ENCODE results near the gene ELAPOR2.
"Not testable (repeated sequence)": the region's sequence is repeated elsewhere in the genome, so short reads cannot be mapped to it uniquely, and the experiment has no call there.

Gene ELAPOR2, protein sequence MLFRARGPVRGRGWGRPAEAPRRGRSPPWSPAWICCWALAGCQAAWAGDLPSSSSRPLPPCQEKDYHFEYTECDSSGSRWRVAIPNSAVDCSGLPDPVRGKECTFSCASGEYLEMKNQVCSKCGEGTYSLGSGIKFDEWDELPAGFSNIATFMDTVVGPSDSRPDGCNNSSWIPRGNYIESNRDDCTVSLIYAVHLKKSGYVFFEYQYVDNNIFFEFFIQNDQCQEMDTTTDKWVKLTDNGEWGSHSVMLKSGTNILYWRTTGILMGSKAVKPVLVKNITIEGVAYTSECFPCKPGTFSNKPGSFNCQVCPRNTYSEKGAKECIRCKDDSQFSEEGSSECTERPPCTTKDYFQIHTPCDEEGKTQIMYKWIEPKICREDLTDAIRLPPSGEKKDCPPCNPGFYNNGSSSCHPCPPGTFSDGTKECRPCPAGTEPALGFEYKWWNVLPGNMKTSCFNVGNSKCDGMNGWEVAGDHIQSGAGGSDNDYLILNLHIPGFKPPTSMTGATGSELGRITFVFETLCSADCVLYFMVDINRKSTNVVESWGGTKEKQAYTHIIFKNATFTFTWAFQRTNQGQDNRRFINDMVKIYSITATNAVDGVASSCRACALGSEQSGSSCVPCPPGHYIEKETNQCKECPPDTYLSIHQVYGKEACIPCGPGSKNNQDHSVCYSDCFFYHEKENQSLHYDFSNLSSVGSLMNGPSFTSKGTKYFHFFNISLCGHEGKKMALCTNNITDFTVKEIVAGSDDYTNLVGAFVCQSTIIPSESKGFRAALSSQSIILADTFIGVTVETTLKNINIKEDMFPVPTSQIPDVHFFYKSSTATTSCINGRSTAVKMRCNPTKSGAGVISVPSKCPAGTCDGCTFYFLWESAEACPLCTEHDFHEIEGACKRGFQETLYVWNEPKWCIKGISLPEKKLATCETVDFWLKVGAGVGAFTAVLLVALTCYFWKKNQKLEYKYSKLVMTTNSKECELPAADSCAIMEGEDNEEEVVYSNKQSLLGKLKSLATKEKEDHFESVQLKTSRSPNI

DNA sequence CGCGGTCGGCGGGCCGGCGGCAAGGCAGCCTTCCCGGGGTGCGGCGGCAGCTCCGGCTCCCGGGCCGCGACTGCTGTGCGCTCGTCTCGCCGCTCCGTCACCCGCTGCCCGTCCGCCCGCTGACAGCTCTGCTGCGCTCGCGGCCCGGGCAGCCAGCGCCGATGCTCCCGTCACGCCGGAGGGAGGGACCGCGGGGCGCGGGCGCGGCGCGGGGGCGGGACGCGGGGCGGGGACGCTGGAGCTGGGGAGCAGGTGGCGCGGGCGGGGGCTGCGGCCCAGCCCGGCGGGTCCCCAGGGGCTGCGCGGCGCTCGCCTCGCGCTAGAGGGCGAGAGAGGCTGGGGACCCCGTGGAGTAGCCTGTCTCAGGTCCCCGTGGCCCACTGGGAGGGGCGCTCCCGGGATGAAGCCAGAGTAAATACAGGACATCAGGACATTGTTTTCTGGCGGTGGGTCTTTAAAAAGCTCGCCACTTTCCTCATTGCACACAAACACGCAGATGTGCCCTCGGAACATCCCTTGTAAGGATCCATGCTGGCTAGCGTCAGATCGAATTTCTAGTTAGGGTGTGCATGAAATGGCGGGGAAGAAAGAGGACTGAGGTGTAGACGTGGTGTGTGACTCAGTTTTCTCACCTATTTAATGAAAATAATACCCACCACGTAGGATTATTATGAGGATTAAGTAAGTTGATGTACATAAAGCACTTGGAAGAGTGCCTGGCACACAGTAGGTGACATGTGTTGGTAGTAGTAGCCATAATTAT lies at the start of gene ELAPOR2:
TSS of gene ELAPOR2 (minus strand) at position 130 of the 763 bp plus-strand sequence. CDS start 141 bp downstream, outside the sequence.
- DNase-seq: peak; percentile 44 to 55 (median 49)

DNA sequence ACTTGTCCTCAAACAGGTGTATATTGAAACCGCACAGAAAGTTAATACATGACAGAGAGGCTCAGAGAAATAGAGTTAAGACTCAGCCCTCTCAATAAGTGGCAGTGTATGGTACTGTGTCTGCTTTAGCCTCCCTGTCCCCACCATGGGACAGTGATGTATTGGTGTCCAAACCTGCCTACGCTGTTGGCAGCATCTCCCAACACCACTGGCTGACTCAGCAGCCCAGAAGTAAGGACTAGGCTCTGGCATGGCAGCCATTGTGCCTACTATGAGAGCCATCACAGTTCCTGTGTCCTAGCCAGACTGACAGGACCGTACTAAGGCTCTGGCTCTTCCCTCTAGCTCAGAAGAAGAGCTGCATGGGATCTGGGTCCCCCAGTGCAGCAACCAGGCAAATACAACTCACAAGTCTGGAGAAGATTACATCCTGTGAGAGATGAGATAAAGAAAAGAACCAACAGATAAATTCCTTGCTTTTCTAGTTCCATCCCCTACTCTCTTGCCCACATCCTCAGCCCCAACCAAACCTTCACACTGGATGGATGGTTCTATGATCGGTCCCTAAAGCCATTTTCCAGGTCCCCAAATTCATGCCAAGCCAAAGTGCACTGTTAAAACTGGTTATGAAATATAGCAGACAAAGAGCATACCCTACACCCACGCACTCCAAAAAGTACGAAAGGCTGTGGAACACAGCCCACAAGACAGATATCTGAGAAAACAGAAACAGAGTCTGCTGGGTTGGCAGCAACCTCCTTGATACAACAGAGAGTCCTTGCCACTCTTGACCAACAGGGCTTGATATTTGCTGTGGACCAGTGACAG lies 48.7 kb upstream of the ELAPOR2 start:
- DNase-seq: no peak

DNA sequence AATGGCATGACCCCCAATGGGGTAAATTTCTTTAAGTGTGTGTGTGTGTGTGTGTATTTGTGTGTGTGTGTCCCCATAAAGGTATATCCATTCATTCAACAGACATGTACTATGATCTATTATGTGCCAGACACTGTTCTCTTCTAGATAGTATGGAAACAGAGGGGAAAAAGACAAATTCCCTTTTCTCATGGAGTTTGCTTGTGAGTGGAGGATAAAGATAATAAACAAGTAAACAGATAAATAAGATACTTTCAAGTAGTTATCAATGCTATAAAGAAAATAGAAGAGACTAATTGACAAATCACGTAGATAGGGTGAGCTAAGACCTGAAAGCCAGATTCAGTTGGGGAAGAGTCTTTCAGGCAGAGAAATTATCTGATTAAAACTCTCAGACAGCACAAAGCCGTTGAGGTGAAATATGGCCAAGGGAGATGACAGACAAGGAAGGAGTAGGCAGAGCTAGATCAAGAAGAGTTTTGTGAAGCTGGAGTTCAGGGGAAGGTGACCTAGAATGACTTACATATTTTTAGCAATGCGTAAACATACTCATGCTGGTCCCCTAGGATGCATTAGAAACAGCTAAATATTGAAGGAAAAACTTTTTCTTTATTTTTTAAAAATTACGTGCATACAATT lies 47.6 kb upstream of the ELAPOR2 start:
- no peak for DNase-seq

DNA sequence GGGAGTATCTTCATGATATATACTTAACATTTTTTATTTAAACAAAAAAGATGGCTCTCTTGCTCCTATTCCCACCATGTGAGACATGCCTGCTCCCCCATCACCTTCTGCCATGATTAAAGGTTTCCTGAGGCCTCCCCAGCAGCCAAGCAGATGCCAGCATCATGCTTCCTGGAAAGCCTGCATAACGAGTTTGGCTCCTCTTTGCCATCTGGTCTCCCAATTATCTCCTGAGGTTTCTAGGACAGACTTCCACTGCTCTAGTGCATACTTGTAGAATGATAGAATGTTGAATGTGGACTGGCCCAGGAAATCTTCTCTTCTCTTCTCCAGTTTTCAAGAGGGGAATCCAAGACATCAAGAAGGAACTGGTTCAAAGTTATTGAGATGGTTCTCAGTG lies 45.9 kb upstream of the ELAPOR2 start:
- no peak for DNase-seq

DNA sequence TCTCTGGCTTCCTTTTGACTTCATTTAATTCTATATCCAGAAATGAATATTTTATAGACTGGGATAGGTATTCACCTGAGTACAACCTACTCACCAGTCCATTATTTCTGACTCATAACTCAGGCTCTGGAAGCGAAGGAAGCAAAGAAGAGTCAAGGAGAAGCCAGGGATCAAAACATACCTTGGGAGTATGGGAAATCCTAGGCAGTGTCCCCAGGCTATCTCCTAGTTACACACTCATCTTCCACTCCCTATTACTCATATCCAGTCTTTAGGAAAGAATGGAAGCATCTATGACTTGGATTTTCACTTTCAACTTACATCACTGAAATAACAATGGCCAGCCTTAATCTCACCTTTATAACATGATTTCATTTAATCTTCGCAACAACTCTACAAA lies 40.9 kb upstream of the ELAPOR2 start:
- no peak for DNase-seq

DNA sequence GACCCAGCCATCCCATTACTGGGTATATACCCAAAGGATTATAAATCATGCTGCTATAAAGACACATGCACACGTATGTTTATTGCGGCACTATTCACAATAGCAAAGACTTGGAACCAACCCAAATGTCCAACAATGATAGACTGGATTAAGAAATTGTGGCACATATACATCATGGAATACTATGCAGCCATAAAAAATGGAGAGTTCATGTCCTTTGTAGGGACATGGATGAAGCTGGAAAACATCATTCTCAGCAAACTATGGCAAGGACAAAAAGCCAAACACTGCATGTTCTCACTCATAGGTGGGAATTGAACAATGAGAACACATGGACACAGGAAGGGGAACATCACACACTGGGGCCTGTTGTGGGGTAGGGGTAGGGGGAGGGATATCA lies 37.9 kb upstream of the ELAPOR2 start:
- DNase-seq: not testable (repeated sequence)

DNA sequence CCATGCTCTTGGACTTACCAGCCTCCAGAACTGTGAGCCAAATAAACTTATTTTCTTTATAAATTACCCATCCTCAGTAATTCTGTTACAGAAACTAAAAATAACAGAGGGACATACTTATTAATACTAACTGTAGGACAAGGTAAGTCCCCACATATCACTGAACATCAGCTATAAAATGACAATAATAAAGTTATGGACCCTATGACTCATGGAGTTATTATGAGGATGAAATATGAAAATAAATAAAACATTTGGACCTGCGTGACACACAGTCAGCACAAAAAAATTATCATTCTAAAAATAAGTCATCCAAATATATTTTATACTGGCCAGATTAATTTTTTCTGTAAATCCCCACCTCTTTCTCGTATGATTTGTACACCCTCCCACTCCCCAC lies 34.9 kb upstream of the ELAPOR2 start:
- DNase-seq: no peak

DNA sequence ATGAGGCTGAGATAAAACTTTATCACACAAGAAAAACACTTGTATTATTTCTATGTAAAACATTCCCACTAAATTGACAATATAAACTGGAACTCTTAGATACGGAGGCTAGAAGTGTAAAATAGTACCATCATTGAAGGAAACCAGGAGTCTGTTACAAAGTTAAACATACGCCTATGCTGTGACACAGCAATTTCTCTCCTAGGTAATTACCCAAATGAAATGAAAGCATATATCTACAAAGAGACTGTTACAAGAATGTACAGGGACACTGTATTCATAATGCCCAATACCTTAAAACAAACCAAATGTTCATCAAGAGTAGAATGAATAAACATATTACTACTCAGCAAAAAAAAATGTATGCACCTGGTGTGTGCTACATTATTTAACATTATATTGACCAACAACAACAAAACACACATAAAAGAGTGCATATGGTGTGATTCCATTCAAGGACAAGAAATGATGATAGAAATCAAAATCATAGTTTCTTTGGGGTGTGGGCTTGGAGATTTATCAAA lies 33.2 kb upstream of the ELAPOR2 start:
- no peak for DNase-seq

DNA sequence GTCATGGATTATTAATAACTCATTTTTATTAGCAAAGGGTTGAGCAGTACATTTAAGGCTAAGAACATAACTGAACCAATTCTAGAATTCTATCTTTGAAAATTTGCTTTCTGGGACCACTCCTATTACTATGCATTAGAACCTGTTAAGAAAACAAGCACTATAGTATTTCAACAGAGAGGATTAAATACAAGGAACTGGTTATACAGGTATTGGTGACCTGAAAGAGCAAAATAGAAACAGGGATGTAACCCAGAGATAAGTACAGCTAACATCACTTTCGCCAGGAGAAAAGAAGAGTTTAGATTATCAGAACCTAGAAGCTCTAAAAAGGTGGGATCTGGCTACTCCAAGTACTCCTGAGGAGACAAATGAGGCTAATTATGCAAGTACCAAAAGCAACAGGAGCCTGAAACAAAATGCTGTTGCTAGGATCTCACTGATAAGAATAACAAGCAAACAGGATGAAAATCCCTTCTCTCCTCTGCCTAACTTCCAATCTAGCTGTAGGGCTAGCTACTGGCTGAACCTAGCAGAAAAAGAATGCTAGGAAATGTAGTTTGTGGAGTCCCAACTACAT lies 32.1 kb upstream of the ELAPOR2 start:
- no peak for DNase-seq

DNA sequence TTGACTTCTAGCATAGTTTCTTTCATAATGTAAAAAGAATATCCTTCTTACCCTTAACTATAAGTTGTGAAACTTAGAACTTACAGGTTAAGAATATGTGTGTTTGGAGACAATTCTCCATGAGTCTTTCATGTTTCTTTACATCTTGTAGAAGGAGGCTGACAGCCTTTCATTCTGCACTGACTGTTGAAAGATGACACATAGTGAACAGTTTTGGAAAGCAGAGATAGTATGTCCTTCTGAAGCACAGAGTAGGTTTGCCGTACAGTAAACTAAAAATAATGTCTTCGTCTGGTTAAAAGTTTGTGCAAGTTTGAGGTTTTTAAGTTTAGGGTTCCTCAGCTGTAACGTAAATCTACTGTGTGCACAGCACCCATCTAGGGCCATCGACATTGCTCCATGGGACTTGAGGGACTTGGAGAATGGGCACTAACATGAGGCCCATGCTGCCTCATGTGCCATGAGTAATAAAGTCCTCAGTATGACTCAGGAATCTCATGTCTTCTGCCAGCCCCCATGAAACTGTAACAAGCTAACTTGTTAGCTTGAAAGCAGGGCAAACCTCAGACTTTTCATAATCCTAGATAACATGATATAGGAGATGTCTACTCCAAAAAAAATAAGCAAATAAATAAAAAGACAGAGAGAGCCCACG lies 24.5 kb upstream of the ELAPOR2 start:
- DNase-seq: no peak

DNA sequence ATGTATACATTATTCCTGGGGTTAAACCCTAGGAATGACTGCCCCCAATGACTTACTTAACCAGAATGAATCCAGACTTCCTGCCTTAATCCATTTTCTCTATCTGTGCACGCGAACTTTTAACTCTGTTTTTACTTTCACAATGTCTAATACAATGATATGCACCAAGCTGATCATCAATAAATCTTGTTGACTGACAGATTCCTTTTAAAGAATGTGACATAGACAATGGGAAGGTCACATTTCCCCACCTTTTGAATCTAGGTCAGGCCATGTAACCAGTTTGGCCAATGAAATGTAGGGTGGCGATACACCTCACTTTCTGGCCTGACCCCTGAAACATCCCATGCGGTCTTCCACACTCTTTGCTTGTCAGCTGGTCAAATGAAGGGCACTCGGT lies 23.2 kb upstream of the ELAPOR2 start:
- no peak for DNase-seq

DNA sequence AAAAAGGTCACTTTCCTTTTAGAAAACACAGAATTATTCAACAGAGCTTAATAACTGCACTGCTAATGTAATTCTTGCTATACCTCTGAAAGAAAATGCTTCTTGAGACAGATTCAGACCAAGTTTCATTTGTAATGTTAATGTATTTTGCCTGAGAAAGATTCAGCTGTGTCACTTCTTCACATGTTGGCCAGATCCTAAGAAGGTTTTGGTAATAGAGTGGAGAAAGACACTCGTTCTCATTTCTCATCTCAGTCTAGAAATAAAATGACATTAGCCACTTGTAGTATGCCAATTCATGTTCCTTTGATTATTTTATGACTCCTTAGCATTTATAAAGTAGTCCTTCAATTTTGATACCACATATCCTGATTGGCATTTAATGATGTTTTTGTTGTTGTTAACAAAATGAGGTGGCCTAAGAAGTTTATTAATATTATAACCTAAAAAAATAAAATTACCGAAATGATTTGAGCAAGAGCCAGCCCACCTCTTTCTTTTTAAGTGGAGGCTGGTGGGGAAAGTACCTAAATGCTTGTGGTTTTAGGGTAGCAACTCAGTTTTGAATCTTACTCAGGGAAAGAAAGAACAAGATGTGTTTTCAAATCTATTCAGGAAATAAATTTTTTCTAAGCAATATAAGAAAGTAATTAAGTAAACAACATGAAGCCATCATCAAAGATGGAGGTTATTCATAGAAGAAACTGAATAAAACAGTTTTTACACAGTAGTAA lies 16.4 kb upstream of the ELAPOR2 start:
- no peak for DNase-seq

DNA sequence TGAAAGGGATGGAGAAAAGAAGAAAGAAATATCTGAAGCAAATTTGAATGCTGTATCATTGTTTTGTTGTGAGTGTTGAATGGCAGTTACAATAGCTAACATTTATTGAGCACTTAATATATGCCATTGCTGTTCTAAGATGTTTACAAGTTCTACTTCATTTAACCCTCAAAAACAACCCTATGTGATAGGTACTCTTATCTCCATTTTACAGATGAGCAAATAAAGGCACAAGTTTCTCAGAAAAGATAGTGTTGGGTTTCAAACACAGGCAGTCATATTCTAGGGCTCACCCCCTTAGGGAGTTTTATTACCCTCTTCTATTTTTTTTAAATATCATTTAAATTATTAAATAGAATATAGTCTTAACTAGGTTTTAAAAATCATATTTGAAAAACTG lies 8.3 kb upstream of the ELAPOR2 start:
- no peak for DNase-seq

DNA sequence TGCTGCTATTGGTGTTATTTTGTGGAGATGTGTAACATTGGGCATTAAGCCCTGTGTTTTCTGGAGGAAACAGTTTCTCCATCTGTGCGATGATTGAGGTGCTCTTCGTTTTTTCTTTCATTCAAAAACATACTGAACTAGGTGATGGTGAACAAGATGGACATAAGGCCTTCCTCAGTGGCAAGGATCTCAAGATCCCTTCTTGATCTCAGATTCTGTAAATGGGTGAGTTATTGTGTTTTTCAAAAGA lies 759 bp upstream of the ELAPOR2 start:
- no peak for DNase-seq

DNA sequence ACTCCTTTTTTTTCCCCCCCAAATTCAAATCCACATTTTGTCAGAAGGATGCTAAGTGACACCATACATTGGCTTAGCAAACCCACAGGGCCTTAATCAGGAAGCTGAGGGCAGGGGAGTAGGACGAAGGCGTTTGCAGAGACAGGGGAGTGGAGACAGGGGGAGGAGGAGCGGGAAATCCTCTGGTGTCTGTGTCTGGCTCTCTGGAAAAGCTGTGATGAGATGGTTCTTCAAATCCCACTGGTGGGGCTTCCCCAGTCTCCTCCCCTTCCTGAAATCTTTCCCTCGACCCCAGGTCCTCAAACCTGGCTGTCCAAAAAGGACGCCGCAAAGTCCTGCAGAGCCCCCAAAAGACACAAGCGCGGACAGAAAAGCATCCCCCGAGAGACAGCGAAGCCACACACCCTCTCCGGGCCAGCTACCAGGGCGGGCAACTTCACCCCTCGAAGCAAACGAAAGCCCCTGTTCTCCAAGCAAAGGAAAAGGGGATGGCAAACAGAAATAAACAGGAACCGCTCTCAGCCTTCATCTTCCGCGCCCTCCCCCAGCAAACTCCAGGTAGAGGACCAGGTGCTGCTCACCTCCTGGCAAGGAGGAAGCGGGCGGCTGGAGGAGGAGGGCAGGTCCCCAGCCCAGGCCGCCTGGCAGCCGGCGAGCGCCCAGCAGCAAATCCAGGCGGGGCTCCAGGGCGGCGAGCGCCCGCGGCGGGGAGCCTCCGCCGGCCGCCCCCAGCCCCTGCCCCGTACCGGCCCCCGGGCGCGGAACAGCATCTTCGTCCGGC lies 520 bp downstream of the ELAPOR2 start:
- no peak for DNase-seq

DNA sequence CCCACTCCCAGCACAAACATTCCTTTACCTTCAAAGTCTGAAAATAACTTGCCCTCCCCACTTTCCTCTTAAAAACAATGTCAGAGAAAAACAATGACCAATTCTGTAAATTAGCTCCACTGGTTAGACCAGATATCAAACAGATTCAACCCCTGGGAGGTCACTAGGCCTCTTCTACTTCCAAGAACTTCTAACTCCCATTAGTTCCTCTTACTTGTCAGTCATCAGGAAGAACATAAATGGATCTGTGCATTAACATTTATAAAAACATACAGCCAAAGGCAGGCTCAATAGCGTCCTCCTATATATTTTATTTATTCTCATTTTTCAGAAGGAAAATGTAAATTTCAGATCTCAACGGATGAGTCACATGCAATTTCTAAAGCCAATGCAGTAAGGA lies 2.2 kb downstream of the ELAPOR2 start:
- no peak for DNase-seq

DNA sequence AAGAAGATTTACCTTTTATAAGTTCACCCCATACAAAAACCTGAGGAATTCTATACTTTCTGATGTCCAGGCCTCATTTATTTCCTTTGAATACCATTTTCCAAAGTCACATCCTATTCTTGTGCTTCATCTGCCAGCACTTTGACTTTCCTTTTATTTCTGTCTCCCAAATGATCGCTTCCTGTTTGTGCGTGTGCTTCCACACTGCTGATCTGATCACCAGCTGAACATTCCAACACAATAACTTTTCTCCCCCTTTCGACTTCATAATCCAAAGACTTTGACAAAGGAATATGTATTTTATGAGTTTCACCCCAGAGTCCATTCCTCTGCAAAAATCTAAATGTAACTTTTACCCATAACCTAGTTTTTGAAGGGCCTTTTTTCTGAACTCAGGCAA lies 3.1 kb downstream of the ELAPOR2 start:
- DNase-seq: no peak

DNA sequence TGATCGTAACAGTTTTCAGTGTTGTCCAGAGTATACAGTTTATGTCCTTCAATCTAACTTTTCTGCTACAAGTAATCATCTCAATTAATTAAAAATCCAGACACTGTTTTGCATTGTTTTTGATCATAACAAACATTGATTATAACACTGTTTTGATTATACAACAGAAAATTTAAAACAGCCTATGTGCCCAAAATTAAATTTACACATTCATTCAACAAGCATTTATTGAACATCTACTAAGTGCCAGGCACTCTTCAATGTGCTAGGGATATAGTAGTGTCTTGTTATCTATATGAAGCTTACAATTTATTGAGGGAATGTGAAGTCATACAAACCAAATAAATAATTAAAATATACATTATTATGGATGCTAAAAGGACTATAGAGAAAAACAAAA lies 10.6 kb downstream of the ELAPOR2 start:
- DNase-seq: no peak

DNA sequence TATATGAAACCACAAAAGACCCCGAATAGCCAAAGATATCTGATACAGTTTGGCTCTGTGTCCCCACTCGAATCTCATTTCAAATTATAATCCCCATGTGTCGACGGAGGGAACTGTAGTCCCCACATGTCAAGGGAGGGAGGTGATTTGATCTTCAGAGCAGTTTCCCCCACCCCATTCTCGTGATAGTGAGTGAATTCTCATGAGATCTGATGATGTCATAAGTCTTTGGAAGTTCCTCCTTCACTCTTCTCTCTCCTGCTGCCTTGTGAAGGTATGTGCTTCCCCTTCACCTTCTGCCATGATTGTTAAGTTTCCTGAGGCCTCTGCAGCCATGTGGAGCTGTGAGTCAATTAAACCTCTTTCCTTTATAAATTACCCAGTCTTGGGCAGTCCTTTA lies 13.0 kb downstream of the ELAPOR2 start:
- no peak for DNase-seq

All from activated CD4-positive, CD25-positive, alpha-beta regulatory T cell (primary cell).